NCI-H2196 (cell line): Measurements from ENCODE around the gene MPPED1.

Experiments
- DNase-seq: peaks from one replicate; lab custom pipeline; 2025; ENCODE audit not compliant: unreplicated experiment; lab: John Stamatoyannopoulos, UW

Gene MPPED1

GRCh38 chr22:43409800-43410199 lies 2.0 kb upstream of the MPPED1 start:
- DNase-seq = no peak

GRCh38 chr22:43411040-43411868 lies 560 bp upstream of the MPPED1 start:
- DNase-seq = no peak

GRCh38 chr22:43412808-43413795 lies 1.3 kb downstream of the MPPED1 start:
- DNase-seq = peak; percentile 58

DNA sequence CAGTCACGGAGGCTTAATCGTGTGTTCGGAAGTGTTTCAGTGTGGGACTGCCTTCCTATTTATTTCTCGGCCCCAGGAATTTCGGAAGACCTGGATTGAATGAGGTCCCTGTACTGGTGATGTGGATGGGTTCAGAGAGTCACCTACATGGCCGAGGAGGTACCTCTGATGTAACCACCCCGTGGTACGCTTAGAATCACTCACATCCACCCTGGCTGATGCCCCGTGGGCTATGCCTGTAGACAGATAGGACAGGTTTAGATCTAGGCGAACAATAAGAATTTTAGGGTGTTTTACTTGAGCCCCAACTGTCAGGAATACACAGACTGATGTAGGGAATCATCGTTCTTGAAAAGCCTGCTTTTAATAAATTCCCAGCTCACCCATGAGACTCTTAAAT lies 2.0 kb downstream of the MPPED1 start:
- no peak for DNase-seq

DNA sequence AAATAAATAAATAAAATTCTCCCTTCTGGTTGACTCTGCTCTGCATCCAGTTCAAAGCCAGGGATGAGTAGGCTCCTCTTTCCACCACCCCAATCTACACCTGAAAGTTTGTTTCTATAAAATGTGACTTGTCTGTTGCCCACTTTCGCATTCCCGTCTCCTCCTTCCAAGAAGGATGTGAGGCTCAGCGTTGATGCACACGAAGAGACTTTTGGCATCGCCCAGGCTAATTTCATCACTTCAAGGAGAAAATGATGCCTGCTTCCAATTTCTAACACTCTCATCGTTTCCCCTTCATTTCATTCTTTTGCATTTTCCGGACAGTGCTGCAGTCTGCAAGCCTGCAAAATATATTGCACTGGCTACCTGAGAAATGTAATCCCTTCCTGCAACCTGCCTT lies 3.9 kb downstream of the MPPED1 start:
- no peak for DNase-seq

- DNase-seq = no peak
Measured at GRCh38 chr22:43417555-43417954, 5.7 kb downstream of the MPPED1 start.

GRCh38 chr22:43418079-43418825 lies 6.4 kb downstream of the MPPED1 start:
- DNase-seq = no peak

- DNase-seq = no peak
Measured at GRCh38 chr22:43419371-43420080, 7.7 kb downstream of the MPPED1 start.

- no peak for DNase-seq
Measured at GRCh38 chr22:43421046-43421665, 9.3 kb downstream of the MPPED1 start.

- no peak for DNase-seq
Measured at GRCh38 chr22:43421914-43422615, 10.3 kb downstream of the MPPED1 start.

- no peak for DNase-seq
Measured at GRCh38 chr22:43423046-43423445, 11.2 kb downstream of the MPPED1 start.

- no peak for DNase-seq
Measured at GRCh38 chr22:43424201-43424600, 12.4 kb downstream of the MPPED1 start.

- DNase-seq = no peak
Measured at GRCh38 chr22:43424666-43425630, 13.1 kb downstream of the MPPED1 start.

GRCh38 chr22:43425976-43426785 lies 14.4 kb downstream of the MPPED1 start:
- no peak for DNase-seq

DNA sequence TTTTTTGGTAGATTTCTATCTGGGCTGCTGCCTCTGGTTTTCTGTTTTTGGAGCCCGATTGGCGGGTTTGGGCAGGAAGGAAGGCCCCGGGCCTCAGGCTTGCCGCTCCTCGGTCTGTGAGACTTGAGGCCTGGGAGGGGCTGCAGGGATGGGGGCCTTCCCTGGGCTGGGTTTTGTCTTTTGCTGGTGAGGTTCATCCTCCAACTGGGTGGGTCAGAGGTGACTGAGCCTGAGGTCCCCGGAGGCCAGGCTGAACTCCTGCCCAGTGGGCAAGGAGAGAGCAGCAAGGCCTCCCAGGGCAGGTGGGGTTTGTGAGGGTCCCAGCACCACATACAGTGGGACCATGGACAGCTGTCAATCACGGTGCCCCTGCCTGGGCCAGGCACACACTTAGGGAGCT lies 15.0 kb downstream of the MPPED1 start:
- DNase-seq = no peak

DNA sequence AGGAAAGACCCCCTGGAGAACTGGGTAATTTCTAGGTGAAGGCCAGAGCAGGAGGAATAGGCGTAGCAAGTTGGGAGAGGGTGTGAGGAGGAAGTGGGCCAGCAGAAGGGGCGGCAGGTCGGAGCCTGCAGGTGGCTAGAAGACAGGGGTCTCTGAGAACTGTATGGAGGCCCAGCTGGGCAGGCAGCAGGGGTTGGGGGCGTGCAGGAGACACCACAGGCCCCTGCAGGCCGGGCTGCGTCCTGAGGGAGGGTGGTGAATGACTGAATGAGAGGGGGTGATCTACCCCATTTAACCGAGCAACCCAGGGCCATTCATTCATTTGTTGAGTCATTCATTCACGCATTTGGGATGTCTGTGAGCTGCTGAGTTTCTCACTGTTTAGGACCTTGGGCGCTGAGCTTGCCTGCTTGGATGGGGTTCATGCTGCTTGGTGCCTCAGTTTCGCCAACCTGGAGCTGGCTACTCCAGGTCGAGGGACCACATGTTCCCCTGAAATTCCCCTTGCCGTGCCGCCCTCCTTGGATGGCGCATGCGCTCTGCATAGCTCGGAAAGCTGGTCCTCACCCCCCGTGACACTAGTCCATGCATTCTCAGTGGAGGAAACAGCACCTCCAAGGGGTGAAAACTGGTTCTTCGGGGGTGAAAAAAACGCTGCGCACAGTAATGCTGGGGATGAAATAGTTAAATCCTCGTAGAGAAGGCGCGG lies 15.6 kb downstream of the MPPED1 start:
- DNase-seq = no peak

DNA sequence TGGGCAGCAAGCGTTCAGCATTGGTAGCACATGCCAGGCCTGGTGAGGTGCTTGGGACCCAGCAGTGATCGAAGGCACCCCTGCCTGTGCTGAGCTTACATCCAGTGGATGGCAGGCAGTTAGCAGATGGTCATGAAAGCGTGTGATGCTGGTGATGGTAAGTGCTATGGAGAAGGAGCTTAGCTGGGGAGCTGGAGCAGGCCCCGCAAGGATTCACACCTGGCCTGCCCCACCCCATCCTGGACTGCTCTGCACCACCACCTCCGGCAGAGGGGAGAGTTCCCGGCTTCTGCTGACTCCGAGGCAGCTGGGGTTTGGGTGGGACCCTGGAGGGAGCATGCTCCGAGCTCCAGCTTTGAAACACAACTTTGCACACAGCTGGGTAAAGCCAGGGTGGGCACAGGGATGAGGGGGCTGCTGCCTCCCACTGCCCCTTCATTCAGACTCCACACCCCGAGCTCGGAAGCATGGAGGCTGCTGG lies 16.2 kb downstream of the MPPED1 start:
- no peak for DNase-seq
